Kidney glomerular epithelial cell (primary cell): ENCODE measurements around the gene WNK2.

ENCODE experiments used
- DNase-seq: peaks from one replicate; lab custom pipeline; 2025; lab: John Stamatoyannopoulos, UW

The WNK2 gene

GRCh38 chr9:93218671-93219420 lies 34.9 kb downstream of the WNK2 start:
- no peak for DNase-seq

GRCh38 chr9:93219692-93220091 lies 35.8 kb downstream of the WNK2 start:
- no peak for DNase-seq

DNA sequence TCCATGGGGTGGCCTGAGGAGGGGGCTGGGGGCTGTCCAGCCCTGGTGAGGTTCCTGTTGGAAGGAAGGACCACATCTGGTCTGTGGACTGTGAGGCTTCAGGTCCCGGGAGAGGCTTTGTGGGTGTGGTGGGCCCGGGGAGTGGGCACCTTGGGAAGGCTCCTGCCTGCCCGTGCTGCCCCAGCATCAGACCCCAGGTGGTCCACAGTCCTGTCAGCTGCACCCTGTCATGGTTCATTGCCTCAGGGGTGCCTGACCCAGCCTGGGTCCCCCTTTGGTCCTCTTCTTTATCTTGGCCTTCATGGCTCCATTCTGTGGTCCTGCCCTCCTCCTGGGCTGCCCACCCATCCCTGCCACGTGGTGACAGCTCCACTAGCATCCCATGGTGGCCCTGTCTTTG lies 36.7 kb downstream of the WNK2 start:
- DNase-seq = no peak

DNA sequence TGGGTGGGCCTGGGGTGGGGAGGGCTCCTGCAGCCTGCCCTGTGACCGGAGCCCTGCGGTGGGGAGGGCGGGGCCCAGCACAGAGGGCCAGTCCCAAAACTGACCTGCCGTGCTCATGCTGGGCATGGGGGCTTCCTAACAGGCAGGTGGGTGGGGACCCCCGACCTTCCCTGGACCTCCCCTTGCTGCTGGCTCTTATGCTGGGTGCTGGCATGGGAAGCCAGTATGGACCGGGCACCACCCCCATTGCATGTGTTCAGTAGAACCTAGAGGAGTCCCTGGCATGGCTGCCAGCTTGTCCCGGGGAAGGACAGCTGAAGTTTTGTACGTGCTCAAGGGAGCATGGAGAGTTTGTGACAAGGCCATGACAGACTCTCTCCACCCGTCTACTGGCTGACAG lies 37.1 kb downstream of the WNK2 start:
- no peak for DNase-seq

GRCh38 chr9:93222890-93223259 lies 38.9 kb downstream of the WNK2 start:
- no peak for DNase-seq

DNA sequence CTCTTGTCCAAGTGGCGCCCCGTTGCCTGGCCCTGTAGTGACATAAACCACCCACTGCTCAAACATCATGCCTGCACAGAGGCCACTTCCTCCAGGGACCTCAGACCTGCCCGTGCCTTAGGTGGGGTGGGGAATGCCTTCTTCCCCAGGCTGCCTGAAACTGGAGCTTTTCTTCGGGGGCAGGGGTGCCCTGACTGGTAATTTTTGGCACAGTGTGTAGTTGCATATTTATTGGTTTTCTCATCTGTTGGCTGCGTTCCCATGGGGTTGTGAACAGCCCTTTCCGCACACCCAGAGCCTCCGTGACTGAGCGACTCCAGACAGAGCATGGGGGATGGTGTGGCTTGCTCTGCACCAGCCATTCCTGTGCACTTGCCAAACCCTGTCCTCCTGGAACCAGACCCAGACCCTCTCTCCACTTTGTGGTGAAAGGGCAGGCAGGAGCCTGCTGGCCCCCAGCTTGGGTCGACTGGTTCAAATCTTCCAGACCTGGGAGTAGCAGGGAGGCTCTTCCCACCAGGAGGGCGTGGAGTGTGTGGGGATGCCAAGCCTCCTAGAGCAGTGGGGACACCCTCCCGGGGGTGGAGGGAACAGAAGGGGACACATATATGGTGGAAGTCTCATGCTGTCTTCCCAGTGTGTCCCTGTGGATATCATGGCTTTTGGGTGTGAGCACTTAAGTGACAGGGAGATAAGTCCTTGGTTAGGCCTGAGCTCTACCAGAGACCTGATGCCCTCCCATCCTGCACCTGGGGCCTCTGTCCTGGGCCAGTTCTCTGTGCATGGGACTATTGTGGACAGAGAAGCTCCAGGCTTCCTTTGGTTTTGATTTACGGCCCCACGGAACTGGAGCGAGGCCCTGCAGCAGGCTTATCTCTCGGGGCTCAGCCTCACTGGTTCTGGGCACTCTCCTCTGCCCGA lies 39.6 kb downstream of the WNK2 start:
- DNase-seq = no peak

GRCh38 chr9:93224591-93224990 lies 40.7 kb downstream of the WNK2 start:
- DNase-seq = no peak

DNA sequence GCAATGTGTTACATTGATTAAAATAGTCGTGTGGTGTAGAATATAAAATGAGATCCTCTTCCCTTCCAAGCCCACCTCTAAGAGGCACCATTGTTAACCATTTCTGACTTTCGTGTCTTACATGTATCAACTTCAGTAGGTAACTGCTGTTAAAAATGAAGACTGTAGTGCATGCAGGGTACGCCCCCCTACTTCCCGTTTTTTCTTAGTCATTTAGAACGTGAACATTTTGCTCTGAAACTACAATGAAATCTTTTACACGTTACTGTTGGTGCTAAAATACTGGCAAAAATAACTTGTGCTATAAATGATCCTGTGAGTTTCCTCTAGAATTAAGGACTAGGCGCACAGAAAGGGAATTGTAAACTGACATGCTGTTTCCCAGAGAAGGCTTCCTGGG lies 41.5 kb downstream of the WNK2 start:
- DNase-seq = no peak

GRCh38 chr9:93225892-93226291 lies 42.0 kb downstream of the WNK2 start:
- DNase-seq = no peak

GRCh38 chr9:93226819-93227218 lies 42.9 kb downstream of the WNK2 start:
- DNase-seq = no peak

DNA sequence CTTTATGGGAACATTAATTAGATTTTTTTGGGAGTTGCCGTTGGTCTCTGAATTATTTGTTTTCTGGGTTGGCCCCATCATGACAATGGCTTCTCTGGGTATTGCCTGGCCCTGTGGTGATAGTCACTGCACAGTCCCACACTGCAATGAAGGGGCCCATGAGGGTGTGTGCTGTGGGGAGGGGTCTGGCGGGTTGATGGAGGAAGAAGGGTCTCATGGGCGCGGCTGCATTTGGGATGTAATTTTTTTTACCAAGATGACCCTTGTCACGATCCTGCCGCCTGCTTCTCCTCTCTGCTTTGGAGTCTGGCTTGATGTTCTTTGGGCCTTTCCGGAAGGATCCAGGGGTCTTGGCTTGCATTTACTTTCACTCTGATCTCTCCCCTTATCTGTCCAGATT lies 44.1 kb downstream of the WNK2 start:
- DNase-seq = no peak

DNA sequence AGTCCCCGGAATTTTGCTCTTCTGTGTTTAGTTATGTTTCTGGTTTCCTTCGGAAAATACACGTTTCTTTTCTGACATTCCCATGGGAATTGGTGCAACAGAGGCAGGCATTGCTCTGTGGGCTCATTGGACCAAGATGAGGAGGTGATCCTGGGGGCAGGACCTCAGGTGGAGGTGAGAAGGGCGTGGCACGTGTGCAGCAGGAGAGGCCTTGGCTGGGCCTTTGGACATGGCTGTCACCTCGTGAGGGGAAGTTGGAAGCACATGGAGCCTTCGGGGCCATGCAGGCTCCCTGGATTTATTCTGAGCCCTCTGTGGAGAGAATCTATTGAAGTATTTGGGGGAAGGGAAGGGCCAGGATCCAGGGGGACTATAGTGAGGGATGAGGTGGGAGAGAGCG lies 44.5 kb downstream of the WNK2 start:
- no peak for DNase-seq

- DNase-seq = no peak
Measured at GRCh38 chr9:93229636-93230035, 45.7 kb downstream of the WNK2 start.

DNA sequence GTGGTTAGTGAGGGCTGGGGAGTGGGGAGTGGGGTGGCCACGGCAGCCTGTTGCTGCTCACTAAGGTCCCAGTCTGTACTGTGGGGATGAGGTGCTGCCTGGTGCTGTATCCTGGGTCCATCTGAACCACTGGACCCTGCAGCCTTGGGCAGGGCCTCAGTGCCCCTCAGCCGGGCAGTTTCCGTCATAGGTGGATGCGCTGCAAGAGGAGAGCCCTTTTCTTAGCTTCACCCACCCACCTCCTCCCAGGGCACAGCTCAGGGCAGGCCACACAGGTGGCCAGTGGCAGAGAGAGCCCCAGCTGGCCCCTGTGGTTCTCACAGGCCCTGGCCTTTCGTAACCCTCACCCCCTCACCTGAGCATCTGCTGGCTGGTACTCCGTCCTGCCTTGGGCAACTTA lies 46.2 kb downstream of the WNK2 start:
- DNase-seq = no peak

DNA sequence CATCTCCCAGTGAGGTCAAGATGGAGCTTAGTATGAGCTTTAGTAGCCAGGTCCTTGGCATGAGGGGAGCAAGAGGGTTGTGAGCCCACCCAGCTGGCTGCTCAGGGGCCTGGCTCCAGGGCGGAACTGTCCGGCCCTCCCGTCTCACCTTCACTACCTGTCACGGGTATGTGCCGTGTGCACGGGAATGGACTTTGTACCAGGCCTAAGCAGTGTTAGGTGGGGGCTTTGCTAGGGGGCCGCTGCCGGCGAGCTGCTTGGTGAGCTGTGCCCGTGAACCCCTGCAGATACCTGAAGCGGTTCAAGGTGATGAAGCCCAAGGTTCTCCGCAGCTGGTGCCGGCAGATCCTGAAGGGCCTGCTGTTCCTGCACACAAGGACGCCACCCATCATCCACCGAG lies 46.7 kb downstream of the WNK2 start:
- DNase-seq = no peak

DNA sequence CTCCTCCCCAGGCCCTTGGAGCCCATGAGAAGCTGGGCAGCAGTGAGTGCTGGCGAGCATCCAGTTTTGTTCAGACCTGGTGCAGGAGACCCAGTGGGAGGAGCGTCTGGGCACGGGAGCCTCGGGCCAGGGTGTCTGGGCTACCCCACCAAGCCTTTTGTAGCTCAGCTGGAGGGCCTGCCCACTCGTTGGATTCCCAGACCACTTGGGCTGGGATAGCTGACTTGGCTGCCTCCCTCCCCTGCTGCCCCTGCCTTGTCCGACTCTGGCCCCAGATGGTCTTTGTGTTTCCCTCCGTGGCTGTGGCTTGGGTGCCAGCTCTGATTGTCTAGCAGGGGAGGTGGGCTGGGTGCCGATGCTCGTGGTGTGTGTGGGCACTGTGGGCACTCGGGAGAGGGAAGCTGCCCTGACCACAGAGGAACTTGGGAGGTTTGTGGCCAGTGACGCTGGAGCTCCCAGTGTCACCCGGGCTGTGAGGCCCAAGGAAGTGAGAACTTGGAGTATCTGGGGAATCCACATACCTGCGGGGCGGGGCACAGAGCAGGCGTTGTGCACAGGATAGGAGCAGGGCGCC lies 47.3 kb downstream of the WNK2 start:
- DNase-seq = no peak

DNA sequence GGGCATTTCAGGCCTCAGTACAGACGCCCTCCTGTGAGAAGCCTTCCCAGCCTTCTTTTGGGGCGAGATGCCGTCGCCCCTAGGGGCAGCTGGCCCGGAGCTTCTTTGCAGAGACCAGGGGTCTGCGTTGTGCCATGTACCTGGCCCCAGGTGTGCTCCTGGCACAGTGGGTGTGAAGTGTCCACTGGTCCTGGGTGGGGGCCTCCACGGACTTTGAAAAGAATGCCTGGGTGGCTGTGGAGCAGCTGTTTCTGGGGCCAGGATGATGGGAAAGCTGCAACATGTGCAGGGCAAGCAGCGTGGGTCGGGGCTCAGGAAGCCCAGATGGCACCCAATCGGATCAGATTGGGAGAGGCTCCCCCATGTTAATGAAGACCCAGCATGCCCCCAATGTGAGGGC lies 47.8 kb downstream of the WNK2 start:
- DNase-seq = no peak

GRCh38 chr9:93232388-93232960 lies 48.5 kb downstream of the WNK2 start:
- no peak for DNase-seq

DNA sequence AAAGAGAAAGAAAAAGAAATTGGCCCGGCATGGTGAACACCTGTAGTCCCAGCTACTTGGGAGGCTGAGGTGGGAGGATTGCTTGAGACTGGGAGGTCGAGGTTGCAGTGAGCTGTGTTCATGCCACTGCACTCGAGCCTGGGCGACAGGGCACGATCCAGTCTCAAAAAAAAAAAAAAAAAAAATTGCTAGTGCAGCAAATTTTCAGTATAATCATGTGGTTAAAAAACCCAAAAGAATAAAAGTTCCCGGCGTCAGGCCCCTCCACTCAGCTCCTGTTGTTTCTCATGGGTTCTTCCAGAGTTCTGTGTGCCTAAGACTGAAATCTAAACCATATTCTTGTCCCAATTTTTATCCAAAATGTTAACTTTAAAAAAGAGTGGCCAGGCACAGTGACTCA lies 49.1 kb downstream of the WNK2 start:
- no peak for DNase-seq

- DNase-seq = no peak
Measured at GRCh38 chr9:93234600-93234999, 50.7 kb downstream of the WNK2 start.

DNA sequence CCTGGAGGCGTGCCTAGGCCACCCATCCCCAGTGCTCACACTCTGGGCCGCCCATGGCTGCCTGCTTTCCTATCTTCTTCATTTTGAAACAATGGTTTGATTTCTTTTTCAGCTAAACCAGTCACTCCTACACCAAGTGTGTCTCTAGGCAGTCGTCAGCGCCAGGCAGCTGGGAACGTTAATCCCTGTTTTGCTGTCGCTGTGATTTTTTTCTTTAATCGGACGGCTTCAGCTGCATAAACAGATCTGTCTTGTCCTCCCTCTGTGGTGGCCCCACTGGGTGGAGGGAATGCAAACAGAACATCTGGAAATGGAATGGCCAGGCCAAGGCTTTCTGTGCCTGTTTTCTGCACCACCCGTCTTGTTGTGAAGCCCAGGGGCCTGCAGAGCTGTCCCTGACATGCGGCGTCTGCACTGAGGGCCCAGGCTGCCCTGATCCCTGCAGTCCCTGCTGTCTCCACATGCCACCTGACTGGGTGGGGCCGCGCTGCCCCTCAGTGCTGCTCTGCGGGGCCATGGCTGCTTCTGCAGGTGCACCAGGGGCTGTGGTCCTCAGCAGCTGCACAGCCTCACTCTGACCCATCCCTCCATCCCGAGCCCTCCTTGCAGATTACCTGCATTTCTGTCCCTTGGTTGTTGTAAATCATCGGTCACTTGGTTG lies 51.5 kb downstream of the WNK2 start:
- DNase-seq = no peak

DNA sequence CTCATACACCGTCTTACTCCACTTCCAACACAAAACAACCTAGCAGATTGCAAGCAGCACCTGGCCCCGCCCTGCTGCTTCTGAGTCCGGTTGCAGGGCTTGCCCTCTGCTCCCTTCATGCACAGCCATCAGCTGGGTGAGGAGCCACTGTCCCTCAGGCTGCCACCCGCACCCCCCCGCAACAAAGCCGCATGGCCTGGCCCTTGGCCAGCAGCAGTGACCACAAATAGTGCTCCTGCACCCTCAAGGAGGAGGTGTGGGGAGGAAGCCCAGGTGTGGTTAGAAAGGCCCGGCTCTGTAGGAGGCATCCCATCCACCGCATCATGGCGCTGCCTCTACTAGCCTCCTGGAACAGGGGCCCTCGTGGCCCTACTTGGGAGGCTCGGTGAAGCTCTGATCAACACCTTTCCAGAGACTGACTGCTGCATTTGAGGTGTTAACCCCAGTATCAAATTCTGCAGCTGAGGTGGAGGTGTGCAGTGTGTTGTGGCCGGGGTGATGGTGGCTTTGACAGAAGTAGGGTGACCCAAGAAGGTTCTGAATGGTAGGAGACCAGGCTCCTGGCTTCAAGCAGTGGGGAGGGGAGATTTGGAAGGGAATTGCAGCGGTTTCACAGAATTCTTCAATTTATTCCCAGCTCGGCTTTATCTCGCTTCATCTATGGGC lies 52.7 kb downstream of the WNK2 start:
- no peak for DNase-seq
